ENCODE measurements around the gene GPR17. TPM values are rescaled to one million over a fixed set of nuclear protein-coding genes. Genes with fewer than 3 reads are reported as not detected.

The GPR17 gene
- total and polyA plus RNA-seq, 9 of the 15 experiments (the other 6 are each of a cell fraction or from before 2014, with no cell fraction given): not detected

DNA sequence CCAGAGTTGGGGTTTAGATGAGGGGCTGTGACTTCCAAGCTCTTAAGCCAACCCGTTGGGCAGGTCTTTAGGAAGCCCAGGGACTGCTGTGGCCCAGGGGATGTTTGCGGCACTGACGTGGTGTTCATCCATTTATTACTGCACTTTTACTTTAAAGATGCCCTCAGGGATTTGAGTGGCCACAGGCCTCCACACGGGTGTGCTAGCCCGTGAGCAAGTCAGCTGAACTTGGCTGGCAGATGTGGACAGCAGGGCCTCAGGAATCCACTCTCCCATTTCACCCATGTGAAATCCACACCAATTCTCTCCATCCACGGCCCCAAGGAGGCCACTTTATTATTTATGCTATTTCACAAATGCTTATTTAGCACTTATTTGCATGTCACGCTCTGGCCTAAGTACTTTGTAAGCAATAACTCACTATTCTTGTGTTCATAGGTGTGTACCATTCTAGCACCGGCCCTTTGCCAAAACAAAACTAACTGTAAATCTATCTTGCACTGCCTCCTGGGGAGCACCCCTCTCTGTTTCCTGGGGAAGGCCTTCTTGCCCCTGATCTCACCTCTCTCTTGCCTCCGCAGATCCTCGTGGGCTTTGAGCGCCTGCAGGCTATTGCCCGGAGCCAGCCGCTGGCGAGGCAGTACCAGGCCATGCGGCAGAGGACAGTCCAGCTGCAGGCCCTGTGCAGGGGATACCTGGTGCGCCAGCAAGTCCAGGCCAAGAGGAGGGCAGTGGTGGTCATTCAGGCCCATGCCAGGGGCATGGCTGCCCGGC is 39.1 kb upstream of the GPR17 start:
- Histone ChIP-seq H3K36me3 (ENCODE audit: control insufficient read depth, insufficient read depth, low read length) (no peaks in the 10 kb centered on the region; the same call in 2 of the 3 replicates), H3K4me1 (replicated peaks in 1 of 2; ENCODE audit: control insufficient read depth in 2 of 2, insufficient read depth in 2 of 2, low read length in 2 of 2) (peaks cover 0 to 11% of the 10 kb centered on the region in 2 experiments; a peak in 2 of 5 replicates), H3K4me2 (ENCODE audit: insufficient read depth, low read length) (no peak overlapping the region), H3K27me3 (ENCODE audit: control insufficient read depth in 2 of 2, insufficient read depth in 2 of 2, low read length in 2 of 2) (peaks cover 50 to 68% of the 10 kb centered on the region in 2 experiments; a peak in 4 of 5 replicates), H2AFZ (ENCODE audit: low read depth, low read length) (no peak overlapping the region), H3K9me3 (replicated peaks; ENCODE audit: control insufficient read depth, insufficient read depth, low read depth, low read length) (no peaks in the 10 kb centered on the region), H3K27ac (ENCODE audit: extremely low read depth, low read depth, low read length) (no peak overlapping the region), H3K79me2 (ENCODE audit: control insufficient read depth, insufficient read depth, low read length) (no peaks in the 10 kb centered on the region), H4K20me1 (replicated peaks; ENCODE audit: control insufficient read depth, insufficient read depth, low read length) (no peaks in the 10 kb centered on the region), H3K9ac (ENCODE audit: insufficient read depth in 1 of 2, low read depth in 2 of 2, low read length in 2 of 2) (no peak overlapping the region), H3K4me3 (no peak overlapping the region), H3K9me1 (ENCODE audit: control insufficient read depth, insufficient read depth, low read length) (no peaks in the 10 kb centered on the region)
- ChIA-PET CTCF (ENCODE audit: low intra/inter-chr PET ratio) (no interaction called here), POLR2A (interaction anchor here (0.6 to 1.1 kb wide), 2 partner anchors 15 to 17 kb away, joined by 3 read pairs; no protein-coding TSS in a partner anchor)
- intact Hi-C loops (cut with micrococcal nuclease): no loop called here
- 8% methylated on average over 17 of the region's 17 CpGs for WGBS (ENCODE audit: insufficient coverage, low coverage, missing lambda C conversion rate)
- in situ Hi-C loops (cut with MboI): no loop called here
- BruUV-seq (replicated peaks): no TSS peak
- DNase-seq (ENCODE audit: extremely low read depth in 1 of 4, low spot score in 3 of 4) (no peak), ATAC-seq (no peak), FAIRE-seq (no peak)
- TF ChIP-seq ERF (CRISPR knock-in tag; IDR thresholded peaks at IDR 0.05): no peak
- 0 out of 2 replicates have a peak, but pooled peaks have one; percentile 23 for TF ChIP-seq ZNF316 (IDR thresholded peaks at IDR 0.05)
- TF ChIP-seq SMARCE1 (IDR thresholded peaks at IDR 0.05): no peak
- no peak for TF ChIP-seq NRF1 (conservative IDR thresholded peaks at IDR 0.05 in 1 of 2, IDR thresholded peaks at IDR 0.05 in 1 of 2)
- no peak for TF ChIP-seq CHD1 (IDR thresholded peaks at IDR 0.05; ENCODE audit: low read length)
- no peak for TF ChIP-seq TRIM28 (IDR thresholded peaks at IDR 0.05)
- TF ChIP-seq, protein P1, sequence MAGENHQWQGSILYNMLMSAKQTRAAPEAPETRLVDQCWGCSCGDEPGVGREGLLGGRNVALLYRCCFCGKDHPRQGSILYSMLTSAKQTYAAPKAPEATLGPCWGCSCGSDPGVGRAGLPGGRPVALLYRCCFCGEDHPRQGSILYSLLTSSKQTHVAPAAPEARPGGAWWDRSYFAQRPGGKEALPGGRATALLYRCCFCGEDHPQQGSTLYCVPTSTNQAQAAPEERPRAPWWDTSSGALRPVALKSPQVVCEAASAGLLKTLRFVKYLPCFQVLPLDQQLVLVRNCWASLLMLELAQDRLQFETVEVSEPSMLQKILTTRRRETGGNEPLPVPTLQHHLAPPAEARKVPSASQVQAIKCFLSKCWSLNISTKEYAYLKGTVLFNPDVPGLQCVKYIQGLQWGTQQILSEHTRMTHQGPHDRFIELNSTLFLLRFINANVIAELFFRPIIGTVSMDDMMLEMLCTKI (IDR thresholded peaks at IDR 0.05; ENCODE audit: partially characterized antibody): no peak
- no peak for TF ChIP-seq RAD51 (IDR thresholded peaks at IDR 0.05; ENCODE audit: borderline replicate concordance, low read depth)
- TF ChIP-seq C11orf30 (IDR thresholded peaks at IDR 0.05; ENCODE audit: low read depth): peak; percentile 27; the same call in 1 of the 2 replicates
- TF ChIP-seq, protein P2, sequence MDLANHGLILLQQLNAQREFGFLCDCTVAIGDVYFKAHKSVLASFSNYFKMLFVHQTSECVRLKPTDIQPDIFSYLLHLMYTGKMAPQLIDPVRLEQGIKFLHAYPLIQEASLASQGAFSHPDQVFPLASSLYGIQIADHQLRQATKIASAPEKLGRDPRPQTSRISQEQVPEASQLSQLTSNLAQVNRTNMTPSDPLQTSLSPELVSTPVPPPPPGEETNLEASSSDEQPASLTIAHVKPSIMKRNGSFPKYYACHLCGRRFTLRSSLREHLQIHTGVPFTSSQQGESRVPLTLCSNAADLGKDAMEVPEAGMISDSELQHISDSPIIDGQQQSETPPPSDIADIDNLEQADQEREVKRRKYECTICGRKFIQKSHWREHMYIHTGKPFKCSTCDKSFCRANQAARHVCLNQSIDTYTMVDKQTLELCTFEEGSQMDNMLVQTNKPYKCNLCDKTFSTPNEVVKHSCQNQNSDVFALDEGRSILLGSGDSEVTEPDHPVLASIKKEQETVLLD (IDR thresholded peaks at IDR 0.05): no peak
- TF ChIP-seq ZNF696 (CRISPR knock-in tag; conservative IDR thresholded peaks at IDR 0.05): no peak
- no peak for TF ChIP-seq KLF10 (CRISPR knock-in tag; IDR thresholded peaks at IDR 0.05)
- TF ChIP-seq, protein P3, sequence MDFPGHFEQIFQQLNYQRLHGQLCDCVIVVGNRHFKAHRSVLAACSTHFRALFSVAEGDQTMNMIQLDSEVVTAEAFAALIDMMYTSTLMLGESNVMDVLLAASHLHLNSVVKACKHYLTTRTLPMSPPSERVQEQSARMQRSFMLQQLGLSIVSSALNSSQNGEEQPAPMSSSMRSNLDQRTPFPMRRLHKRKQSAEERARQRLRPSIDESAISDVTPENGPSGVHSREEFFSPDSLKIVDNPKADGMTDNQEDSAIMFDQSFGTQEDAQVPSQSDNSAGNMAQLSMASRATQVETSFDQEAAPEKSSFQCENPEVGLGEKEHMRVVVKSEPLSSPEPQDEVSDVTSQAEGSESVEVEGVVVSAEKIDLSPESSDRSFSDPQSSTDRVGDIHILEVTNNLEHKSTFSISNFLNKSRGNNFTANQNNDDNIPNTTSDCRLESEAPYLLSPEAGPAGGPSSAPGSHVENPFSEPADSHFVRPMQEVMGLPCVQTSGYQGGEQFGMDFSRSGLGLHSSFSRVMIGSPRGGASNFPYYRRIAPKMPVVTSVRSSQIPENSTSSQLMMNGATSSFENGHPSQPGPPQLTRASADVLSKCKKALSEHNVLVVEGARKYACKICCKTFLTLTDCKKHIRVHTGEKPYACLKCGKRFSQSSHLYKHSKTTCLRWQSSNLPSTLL (IDR thresholded peaks at IDR 0.05): no peak

All from K562 (cell line).